K562 (cell line): ENCODE results near the gene UBR4. TPM values are rescaled to one million over a fixed set of nuclear protein-coding genes. Genes with fewer than 3 reads are reported as not detected.
A peak's percentile ranks its signal among the peaks of the same experiment; 100 is the strongest.

Experiments
- BACH1 ChIP-seq: fragments of 200-800 bp; sonication (Bioruptor generic); IDR thresholded peaks from 2 replicates; pipeline ENCODE4 v1.6.1; 2016; ENCODE audit warnings: missing genetic modification characterization, missing compliant biosample characterization
- CBFA2T3 ChIP-seq: fragments of 450-650 bp; IDR thresholded peaks from 2 replicates; pipeline ENCODE4 v1.6.1; 2017
- DDX20 ChIP-seq: fragments of 450-650 bp; IDR thresholded peaks from 2 replicates; pipeline ENCODE4 v1.6.1; 2016; ENCODE audit warnings: missing genetic modification characterization, low read depth, mild to moderate bottlenecking, missing compliant biosample characterization, moderate library complexity
- DNMT1 ChIP-seq: fragments of 450-650 bp; IDR thresholded peaks from 2 replicates; pipeline ENCODE4 v1.6.1; 2016; ENCODE audit warnings: antibody characterized with exemption, mild to moderate bottlenecking
- DPF2 ChIP-seq: fragments of 450-650 bp; IDR thresholded peaks from 2 replicates; pipeline ENCODE4 v1.6.1; 2016
- FIP1L1 ChIP-seq: fragments of 200-400 bp; formaldehyde crosslinking; IDR thresholded peaks from 2 replicates; pipeline ENCODE4 v1.6.1; 2018; ENCODE audit warnings: mild to moderate bottlenecking, low read depth, low read length; ENCODE audit not compliant: poor library complexity, severe bottlenecking
- HDAC3 ChIP-seq: fragments of 450-650 bp; IDR thresholded peaks from 2 replicates; pipeline ENCODE4 v1.6.1; 2018; ENCODE audit warnings: borderline replicate concordance, mild to moderate bottlenecking, moderate library complexity; ENCODE audit not compliant: partially characterized antibody
- MCM7 ChIP-seq, 2 experiments: fragments of 450-650 bp; IDR thresholded peaks; 2 replicates each; pipeline ENCODE4 v1.6.1; 2016 to 2018
- NCOA1 ChIP-seq: fragments of 450-650 bp; IDR thresholded peaks from 2 replicates; pipeline ENCODE4 v1.6.1; 2016; ENCODE audit warnings: low read depth
- NR2F6 ChIP-seq: fragments of 450-650 bp; formaldehyde crosslinking; IDR thresholded peaks from 2 replicates; pipeline ENCODE4 v1.4.0; 2020; ENCODE audit warnings: mild to moderate bottlenecking
- POLR2A ChIP-seq: fragments of 450-650 bp; conservative IDR thresholded peaks from 2 replicates; pipeline ENCODE4 v1.6.1; 2016
- RAD51 ChIP-seq: fragments of 450-650 bp; IDR thresholded peaks from 2 replicates; pipeline ENCODE4 v1.7.1; 2016; ENCODE audit warnings: low read depth, mild to moderate bottlenecking, borderline replicate concordance
- RFX1 ChIP-seq: fragments of 450-650 bp; IDR thresholded peaks from 2 replicates; pipeline ENCODE4 v1.6.1; 2016; ENCODE audit warnings: mild to moderate bottlenecking, moderate library complexity
- SMARCA4 ChIP-seq: fragments of 450-650 bp; IDR thresholded peaks from 2 replicates; pipeline ENCODE4 v1.6.1; 2016
- SRSF3 ChIP-seq: fragments of 200-400 bp; formaldehyde crosslinking; IDR thresholded peaks from 2 replicates; pipeline ENCODE4 v1.6.1; 2016; ENCODE audit warnings: mild to moderate bottlenecking, low read length, moderate library complexity; ENCODE audit not compliant: insufficient read depth
- ZBTB1 ChIP-seq: sonication (generic); formaldehyde crosslinking; IDR thresholded peaks from 2 replicates; pipeline ENCODE4 v1.8.1; 2023; ENCODE audit warnings: missing genetic modification reagents, low read depth, mild to moderate bottlenecking, borderline replicate concordance
- ZNF146 ChIP-seq: IDR thresholded peaks from one replicate; pipeline ENCODE4 v1.6.1; 2018; ENCODE audit warnings: missing compliant biosample characterization; ENCODE audit not compliant: unreplicated experiment
- ZNF644 ChIP-seq: fragments of 200-800 bp; sonication (Bioruptor generic); IDR thresholded peaks from 2 replicates; pipeline ENCODE4 v1.6.1; 2016; ENCODE audit warnings: low read depth, missing genetic modification characterization, missing compliant biosample characterization
- ZNF668 ChIP-seq: fragments of 250-450 bp; sonication (Bioruptor Pico); IDR thresholded peaks from 2 replicates; pipeline ENCODE4 v1.8.0; 2022; ENCODE audit warnings: mild to moderate bottlenecking, inconsistent platforms
- ZNF707 ChIP-seq: fragments of 250-450 bp; sonication (Bioruptor Pico); conservative IDR thresholded peaks from 2 replicates; pipeline ENCODE4 v1.8.0; 2022; ENCODE audit warnings: inconsistent platforms, mild to moderate bottlenecking, moderate library complexity
- polyA plus RNA-seq, 8 experiments: library from polyadenylated mRNA; depleted of rRNA in 4 of 8; stranded (reverse) in 5 of 8; unstranded in 3 of 8; fragments of >200 nt; fragmentation: Nextera tagmentation in 2 of 8; fragmentation: Illumina TruSeq in 1 of 8; extraction: Ambion mirVana in 2 of 8; extraction: Trizol in 1 of 8; gene quantifications; 2 replicates each; pipeline versions ENCODE4 v1.2.1 to v1.2.3, GENCODE V29; 2011 to 2014; ENCODE audit warnings: inconsistent platforms in 1 of 8, missing spikeins in 1 of 8
- total RNA-seq, 7 experiments: library from RNA; depleted of rRNA in 6 of 7; stranded (reverse); fragments of >200 nt in 6 of 7; fragmentation: Illumina TruSeq in 2 of 7; extraction: Trizol in 2 of 7; gene quantifications; 2 replicates each; pipeline versions ENCODE4 v1.2.1 to v1.2.3, GENCODE V29; 2011 to 2021; ENCODE audit warnings: low replicate concordance in 1 of 7
- TF ChIP-seq, protein P1 (sequence below): sonication (generic); formaldehyde crosslinking; IDR thresholded peaks from 2 replicates; pipeline ENCODE4 v1.8.0; 2023; ENCODE audit warnings: mild to moderate bottlenecking, missing genetic modification reagents
- TF ChIP-seq, protein P2 (sequence below): fragments of 450-650 bp; IDR thresholded peaks from one replicate; pipeline ENCODE4 v1.6.1; 2018; ENCODE audit warnings: mild to moderate bottlenecking, moderate library complexity; ENCODE audit not compliant: partially characterized antibody
- TF ChIP-seq, protein P3 (sequence below): sonication (generic); formaldehyde crosslinking; IDR thresholded peaks from 2 replicates; pipeline ENCODE4 v1.8.1; 2023; ENCODE audit warnings: mild to moderate bottlenecking, missing genetic modification reagents
- TF ChIP-seq, protein P4 (sequence below): fragments of 450-650 bp; formaldehyde crosslinking; IDR thresholded peaks from 2 replicates; pipeline ENCODE4 v1.4.0; 2022; ENCODE audit warnings: missing genetic modification characterization

UBR4 gene
- total and polyA plus RNA-seq, 9 of the 15 experiments (the other 6 are each of a cell fraction or from before 2014, with no cell fraction given): 55.4 to 277 (median 123) TPM

DNA sequence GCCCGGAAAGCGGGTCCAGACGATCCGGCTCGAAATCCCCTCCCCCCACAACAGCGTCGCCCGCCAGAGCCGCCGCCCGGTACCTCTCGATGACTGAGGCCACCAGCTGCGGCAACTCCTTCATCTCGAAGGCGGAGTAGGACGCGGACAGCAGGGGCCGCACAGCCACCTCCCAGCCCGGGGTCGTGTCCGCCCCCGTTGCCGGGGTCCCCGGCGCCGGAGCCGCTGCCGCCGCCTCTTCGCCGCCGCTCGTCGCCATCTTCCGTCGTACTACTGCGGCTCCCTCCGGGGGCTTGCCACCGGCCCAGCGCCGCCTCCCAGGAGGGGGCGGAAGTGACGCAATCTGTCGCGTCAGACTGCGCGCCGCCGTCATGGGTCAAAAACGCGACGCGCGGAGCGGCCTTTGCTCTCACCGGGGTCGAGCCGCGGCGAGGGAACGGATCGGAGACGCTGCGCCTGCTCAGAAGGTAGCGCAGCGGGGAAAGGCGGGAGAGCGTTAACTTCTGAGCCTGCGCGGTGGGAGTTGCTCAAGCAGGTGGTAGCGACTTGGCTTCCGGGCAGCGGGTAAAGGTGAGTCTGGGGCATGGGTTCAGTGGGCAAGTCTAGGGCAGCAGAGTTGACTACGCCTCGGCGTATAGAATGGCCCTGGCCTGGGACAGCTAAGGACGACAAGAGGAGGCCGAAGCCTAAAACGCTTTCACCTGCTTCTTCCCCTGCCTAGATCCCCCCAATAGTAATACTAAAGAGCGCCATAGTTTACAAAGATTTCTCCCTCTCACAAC lies at the start of gene UBR4 (continued):
- TF ChIP-seq, protein P1, sequence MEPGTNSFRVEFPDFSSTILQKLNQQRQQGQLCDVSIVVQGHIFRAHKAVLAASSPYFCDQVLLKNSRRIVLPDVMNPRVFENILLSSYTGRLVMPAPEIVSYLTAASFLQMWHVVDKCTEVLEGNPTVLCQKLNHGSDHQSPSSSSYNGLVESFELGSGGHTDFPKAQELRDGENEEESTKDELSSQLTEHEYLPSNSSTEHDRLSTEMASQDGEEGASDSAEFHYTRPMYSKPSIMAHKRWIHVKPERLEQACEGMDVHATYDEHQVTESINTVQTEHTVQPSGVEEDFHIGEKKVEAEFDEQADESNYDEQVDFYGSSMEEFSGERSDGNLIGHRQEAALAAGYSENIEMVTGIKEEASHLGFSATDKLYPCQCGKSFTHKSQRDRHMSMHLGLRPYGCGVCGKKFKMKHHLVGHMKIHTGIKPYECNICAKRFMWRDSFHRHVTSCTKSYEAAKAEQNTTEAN: peak; percentile 69; the same call in 1 of the 2 replicates
- TF ChIP-seq ZNF707 (CRISPR knock-in tag): no peak
- TF ChIP-seq RAD51: no peak
- 0 out of 2 replicates have a peak, but pooled peaks have one; percentile 21 for TF ChIP-seq DPF2
- TF ChIP-seq ZNF146 (CRISPR knock-in tag): peak; percentile 9
- TF ChIP-seq SMARCA4: no peak
- peak; percentile 93 for TF ChIP-seq POLR2A
- TF ChIP-seq MCM7 (IDR thresholded peaks at IDR 0.05): no peak
- TF ChIP-seq BACH1 (tag): no peak
- TF ChIP-seq, protein P2, sequence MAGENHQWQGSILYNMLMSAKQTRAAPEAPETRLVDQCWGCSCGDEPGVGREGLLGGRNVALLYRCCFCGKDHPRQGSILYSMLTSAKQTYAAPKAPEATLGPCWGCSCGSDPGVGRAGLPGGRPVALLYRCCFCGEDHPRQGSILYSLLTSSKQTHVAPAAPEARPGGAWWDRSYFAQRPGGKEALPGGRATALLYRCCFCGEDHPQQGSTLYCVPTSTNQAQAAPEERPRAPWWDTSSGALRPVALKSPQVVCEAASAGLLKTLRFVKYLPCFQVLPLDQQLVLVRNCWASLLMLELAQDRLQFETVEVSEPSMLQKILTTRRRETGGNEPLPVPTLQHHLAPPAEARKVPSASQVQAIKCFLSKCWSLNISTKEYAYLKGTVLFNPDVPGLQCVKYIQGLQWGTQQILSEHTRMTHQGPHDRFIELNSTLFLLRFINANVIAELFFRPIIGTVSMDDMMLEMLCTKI: no peak
- no peak; the same call in 1 of the 2 replicates for TF ChIP-seq ZBTB1 (CRISPR knock-in tag)
- TF ChIP-seq DDX20 (tag): no peak
- no peak for TF ChIP-seq HDAC3
- TF ChIP-seq, protein P3, sequence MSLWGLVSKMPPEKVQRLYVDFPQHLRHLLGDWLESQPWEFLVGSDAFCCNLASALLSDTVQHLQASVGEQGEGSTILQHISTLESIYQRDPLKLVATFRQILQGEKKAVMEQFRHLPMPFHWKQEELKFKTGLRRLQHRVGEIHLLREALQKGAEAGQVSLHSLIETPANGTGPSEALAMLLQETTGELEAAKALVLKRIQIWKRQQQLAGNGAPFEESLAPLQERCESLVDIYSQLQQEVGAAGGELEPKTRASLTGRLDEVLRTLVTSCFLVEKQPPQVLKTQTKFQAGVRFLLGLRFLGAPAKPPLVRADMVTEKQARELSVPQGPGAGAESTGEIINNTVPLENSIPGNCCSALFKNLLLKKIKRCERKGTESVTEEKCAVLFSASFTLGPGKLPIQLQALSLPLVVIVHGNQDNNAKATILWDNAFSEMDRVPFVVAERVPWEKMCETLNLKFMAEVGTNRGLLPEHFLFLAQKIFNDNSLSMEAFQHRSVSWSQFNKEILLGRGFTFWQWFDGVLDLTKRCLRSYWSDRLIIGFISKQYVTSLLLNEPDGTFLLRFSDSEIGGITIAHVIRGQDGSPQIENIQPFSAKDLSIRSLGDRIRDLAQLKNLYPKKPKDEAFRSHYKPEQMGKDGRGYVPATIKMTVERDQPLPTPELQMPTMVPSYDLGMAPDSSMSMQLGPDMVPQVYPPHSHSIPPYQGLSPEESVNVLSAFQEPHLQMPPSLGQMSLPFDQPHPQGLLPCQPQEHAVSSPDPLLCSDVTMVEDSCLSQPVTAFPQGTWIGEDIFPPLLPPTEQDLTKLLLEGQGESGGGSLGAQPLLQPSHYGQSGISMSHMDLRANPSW (CRISPR knock-in tag): peak; percentile 88; the same call in 1 of the 2 replicates
- TF ChIP-seq NCOA1: 0 out of 2 replicates have a peak, but pooled peaks have one; percentile 15
- peak; percentile 95 for TF ChIP-seq FIP1L1
- no peak for TF ChIP-seq RFX1
- no peak for TF ChIP-seq ZNF644
- 0 out of 2 replicates have a peak, but pooled peaks have one; percentile 9 for TF ChIP-seq ZNF668
- TF ChIP-seq NR2F6 (CRISPR knock-in tag): no peak
- no peak for TF ChIP-seq DNMT1
- no peak; the same call in 1 of the 2 replicates for TF ChIP-seq CBFA2T3
- TF ChIP-seq SRSF3: no peak
- TF ChIP-seq, protein P4, sequence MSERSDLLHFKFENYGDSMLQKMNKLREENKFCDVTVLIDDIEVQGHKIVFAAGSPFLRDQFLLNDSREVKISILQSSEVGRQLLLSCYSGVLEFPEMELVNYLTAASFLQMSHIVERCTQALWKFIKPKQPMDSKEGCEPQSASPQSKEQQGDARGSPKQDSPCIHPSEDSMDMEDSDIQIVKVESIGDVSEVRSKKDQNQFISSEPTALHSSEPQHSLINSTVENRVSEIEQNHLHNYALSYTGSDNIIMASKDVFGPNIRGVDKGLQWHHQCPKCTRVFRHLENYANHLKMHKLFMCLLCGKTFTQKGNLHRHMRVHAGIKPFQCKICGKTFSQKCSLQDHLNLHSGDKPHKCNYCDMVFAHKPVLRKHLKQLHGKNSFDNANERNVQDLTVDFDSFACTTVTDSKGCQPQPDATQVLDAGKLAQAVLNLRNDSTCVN (CRISPR knock-in tag): no peak
